ENCODE measurements around the gene TMEM74B. TPM values are rescaled to one million over a fixed set of nuclear protein-coding genes. Genes with fewer than 3 reads are reported as not detected.

The TMEM74B gene
- total and polyA plus RNA-seq, 2 of the 8 experiments (the other 6 are each of a cell fraction or from before 2014, with no cell fraction given) = 4.0 to 6.4 TPM

DNA sequence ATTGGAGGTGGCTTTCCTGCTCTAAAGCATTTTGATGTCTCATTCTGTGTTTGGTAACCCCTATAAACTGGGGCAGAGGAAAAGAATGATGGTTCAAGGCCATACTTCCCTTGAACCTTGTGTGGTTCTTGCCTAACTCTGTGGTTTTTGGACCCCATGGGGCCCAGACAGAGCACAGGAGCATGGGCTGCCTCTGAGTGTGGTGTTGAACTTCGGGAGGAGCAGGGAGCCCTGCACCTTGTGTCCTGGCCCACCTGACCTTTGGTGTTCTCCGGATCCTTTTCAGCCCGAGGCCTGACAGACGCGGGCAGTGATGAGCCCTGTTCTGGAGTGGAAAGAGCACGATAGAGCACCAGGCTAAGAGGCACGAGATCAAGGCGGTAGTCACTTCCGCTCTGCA is 18.8 kb downstream of the TMEM74B start (continued):
- TF ChIP-seq KDM5A (IDR thresholded peaks at IDR 0.05; ENCODE audit: low read length) (no peak), CTCF (IDR thresholded peaks at IDR 0.05; ENCODE audit: control extremely low read depth in 1 of 3, insufficient read depth in 1 of 3, low read depth in 1 of 3, low read length in 3 of 3) (no peak), KDM4A (IDR thresholded peaks at IDR 0.05; ENCODE audit: low read depth, low read length, severe bottlenecking) (no peak), TCF12 (IDR thresholded peaks at IDR 0.05; ENCODE audit: low read depth, low read length) (no peak)
